ENCODE data around the gene PRTFDC1.

Gene PRTFDC1

GRCh38 chr10:24900888-24901685 is 51.3 kb downstream of the PRTFDC1 start:
- DNase-seq, result peak; percentile 78
- peak overlapping the region; percentile 34; the same call in 1 of the 2 replicates for H3K9ac ChIP-seq (ENCODE audit: low read length)
- H3K4me3 ChIP-seq (ENCODE audit: low read length), result peak overlapping the region; percentile 34; the same call in 1 of the 2 replicates
- H3K27me3 ChIP-seq (replicated peaks; ENCODE audit: insufficient read depth, low read length), result no peaks in the 10 kb centered on the region
- H3K4me2 ChIP-seq (ENCODE audit: low read depth, low read length), result peak overlapping the region; percentile 73
- H3K9me2 ChIP-seq (replicated peaks; ENCODE audit: insufficient read depth, low read length), result no peaks in the 10 kb centered on the region
- no peaks in the 10 kb centered on the region for H3K79me2 ChIP-seq (ENCODE audit: low read length)
- no peaks in the 10 kb centered on the region for H4K20me1 ChIP-seq (ENCODE audit: insufficient read depth, low read length)
- H3K4me1 ChIP-seq (ENCODE audit: low read length), result peaks cover 28% of the 10 kb centered on the region
- peak overlapping the region; percentile 83 for H3K27ac ChIP-seq (ENCODE audit: low read length)
- H3F3A ChIP-seq (ENCODE audit: insufficient read depth, low read length), result peaks cover 25% of the 10 kb centered on the region
- no peaks in the 10 kb centered on the region for H3K9me3 ChIP-seq (replicated peaks; ENCODE audit: insufficient read depth, low read length)
- H2AFZ ChIP-seq (ENCODE audit: low read length), result peak overlapping the region; percentile 42
- TF ChIP-seq CTCF (IDR thresholded peaks at IDR 0.05; ENCODE audit: low read length), result no peak
- no peak for TF ChIP-seq EZH2 (optimal IDR thresholded peaks at IDR 0.05; ENCODE audit: low read depth, low read length)
- no peak for TF ChIP-seq EZH2phosphoT487 (IDR thresholded peaks at IDR 0.05; ENCODE audit: low read length)
- no peaks in the 10 kb centered on the region for H3K36me3 ChIP-seq (replicated peaks; ENCODE audit: insufficient read depth, low read length)

- no peak for DNase-seq
- no peak overlapping the region for H3K4me3 ChIP-seq (ENCODE audit: low read length)
- TF ChIP-seq CTCF (IDR thresholded peaks at IDR 0.05; ENCODE audit: low read length) (no peak), EZH2phosphoT487 (IDR thresholded peaks at IDR 0.05; ENCODE audit: low read length) (no peak), EZH2 (optimal IDR thresholded peaks at IDR 0.05; ENCODE audit: low read depth, low read length) (no peak)
- no peak overlapping the region for H2AFZ ChIP-seq (ENCODE audit: low read length)
- no peaks in the 10 kb centered on the region for H3K9me2 ChIP-seq (replicated peaks; ENCODE audit: insufficient read depth, low read length)
- H3K4me1 ChIP-seq (ENCODE audit: low read length), result peaks cover 28% of the 10 kb centered on the region
- no peak overlapping the region for H3K27ac ChIP-seq (ENCODE audit: low read length)
- H3K9ac ChIP-seq (ENCODE audit: low read length), result no peak overlapping the region
- H3K9me3 ChIP-seq (replicated peaks; ENCODE audit: insufficient read depth, low read length), result no peaks in the 10 kb centered on the region
- no peak overlapping the region for H3K4me2 ChIP-seq (ENCODE audit: low read depth, low read length)
- no peaks in the 10 kb centered on the region for H3K36me3 ChIP-seq (replicated peaks; ENCODE audit: insufficient read depth, low read length)
- H3K27me3 ChIP-seq (replicated peaks; ENCODE audit: insufficient read depth, low read length), result no peaks in the 10 kb centered on the region
- no peaks in the 10 kb centered on the region for H3K79me2 ChIP-seq (ENCODE audit: low read length)
- no peaks in the 10 kb centered on the region for H4K20me1 ChIP-seq (ENCODE audit: insufficient read depth, low read length)
- peaks cover 25% of the 10 kb centered on the region for H3F3A ChIP-seq (ENCODE audit: insufficient read depth, low read length)
These were observed 52.8 kb downstream of the PRTFDC1 start for GRCh38 chr10:24899571-24899970.

GRCh38 chr10:24898501-24898900 is 53.9 kb downstream of the PRTFDC1 start:
- H2AFZ ChIP-seq (ENCODE audit: low read length), result no peak overlapping the region
- TF ChIP-seq EZH2phosphoT487 (IDR thresholded peaks at IDR 0.05; ENCODE audit: low read length) (no peak), CTCF (IDR thresholded peaks at IDR 0.05; ENCODE audit: low read length) (no peak), EZH2 (optimal IDR thresholded peaks at IDR 0.05; ENCODE audit: low read depth, low read length) (no peak)
- no peaks in the 10 kb centered on the region for H3K9me3 ChIP-seq (replicated peaks; ENCODE audit: insufficient read depth, low read length)
- no peaks in the 10 kb centered on the region for H4K20me1 ChIP-seq (ENCODE audit: insufficient read depth, low read length)
- no peaks in the 10 kb centered on the region for H3K36me3 ChIP-seq (replicated peaks; ENCODE audit: insufficient read depth, low read length)
- no peaks in the 10 kb centered on the region for H3K27me3 ChIP-seq (replicated peaks; ENCODE audit: insufficient read depth, low read length)
- H3K79me2 ChIP-seq (ENCODE audit: low read length), result no peaks in the 10 kb centered on the region
- no peak overlapping the region for H3K4me2 ChIP-seq (ENCODE audit: low read depth, low read length)
- H3K27ac ChIP-seq (ENCODE audit: low read length), result no peak overlapping the region
- H3K9me2 ChIP-seq (replicated peaks; ENCODE audit: insufficient read depth, low read length), result no peaks in the 10 kb centered on the region
- peaks cover 28% of the 10 kb centered on the region for H3K4me1 ChIP-seq (ENCODE audit: low read length)
- H3K9ac ChIP-seq (ENCODE audit: low read length), result no peak overlapping the region
- DNase-seq, result no peak
- H3K4me3 ChIP-seq (ENCODE audit: low read length), result no peak overlapping the region
- peaks cover 25% of the 10 kb centered on the region for H3F3A ChIP-seq (ENCODE audit: insufficient read depth, low read length)
